Midbrain (tissue), 1 donor: Measurements from ENCODE around the gene DIAPH3.

ENCODE experiments used
- DNase-seq: peaks from one replicate; lab custom pipeline; 2025; lab: John Stamatoyannopoulos, UW

The DIAPH3 gene

GRCh38 chr13:59877933-59878332, 285.8 kb downstream of the DIAPH3 start:
- DNase-seq, result no peak

DNA sequence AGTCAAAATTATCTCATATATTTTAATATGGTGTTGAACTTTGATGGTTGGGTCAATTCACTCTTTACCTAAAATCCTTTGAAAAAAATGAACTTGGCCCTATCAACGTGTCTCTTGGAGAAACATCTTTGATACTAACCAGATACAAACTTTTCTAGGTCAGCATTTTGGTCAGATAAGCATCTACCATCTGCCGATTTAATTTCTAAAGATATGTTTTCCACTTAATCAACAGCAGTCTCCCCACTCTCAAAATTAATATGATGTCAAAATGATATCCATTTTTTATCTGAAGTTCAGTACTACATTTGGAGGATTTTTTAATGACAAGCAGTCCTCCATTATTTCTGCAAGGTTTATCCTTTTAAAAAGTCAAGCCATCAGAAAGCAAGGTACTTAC, 288.8 kb downstream of the DIAPH3 start:
- no peak for DNase-seq

DNA sequence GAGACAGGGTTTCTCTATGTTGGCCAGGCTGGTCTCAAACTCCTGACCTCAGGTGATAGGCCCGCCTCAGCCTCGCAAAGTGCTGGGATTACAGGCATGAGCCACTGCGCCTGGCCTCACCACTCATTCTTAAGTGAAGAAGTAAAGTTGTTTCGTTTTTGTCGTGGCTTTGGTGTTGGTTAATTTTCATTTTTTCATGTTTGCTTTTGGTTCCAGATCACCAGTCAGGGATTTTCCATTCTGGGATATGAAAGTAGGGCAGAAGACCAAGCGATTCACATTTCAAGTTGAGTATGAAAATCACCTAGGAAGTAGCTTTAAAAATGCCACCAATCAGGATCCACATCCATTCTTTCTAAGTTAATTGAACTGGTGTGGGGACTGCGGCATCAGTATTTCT, 289.9 kb downstream of the DIAPH3 start:
- DNase-seq, result no peak

DNA sequence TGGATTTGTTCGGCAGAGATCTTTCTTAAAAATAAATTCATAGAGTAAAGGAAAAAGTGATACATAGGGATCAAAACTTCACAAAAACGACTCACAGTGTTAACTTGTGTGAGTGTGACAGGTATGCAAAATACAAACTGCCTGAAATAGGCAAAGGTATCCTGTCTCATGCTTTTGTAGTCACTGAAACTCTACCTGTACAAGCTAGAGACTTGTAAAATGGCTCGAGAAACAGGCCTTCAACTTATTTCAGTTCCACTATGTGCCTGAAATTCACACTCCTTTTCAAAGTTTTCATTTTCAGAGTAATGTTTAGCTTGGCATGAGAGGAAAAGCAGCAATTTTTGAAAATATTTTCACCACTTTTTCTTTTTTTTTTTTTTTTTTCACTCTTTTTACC, 290.4 kb downstream of the DIAPH3 start:
- DNase-seq, result no peak

DNA sequence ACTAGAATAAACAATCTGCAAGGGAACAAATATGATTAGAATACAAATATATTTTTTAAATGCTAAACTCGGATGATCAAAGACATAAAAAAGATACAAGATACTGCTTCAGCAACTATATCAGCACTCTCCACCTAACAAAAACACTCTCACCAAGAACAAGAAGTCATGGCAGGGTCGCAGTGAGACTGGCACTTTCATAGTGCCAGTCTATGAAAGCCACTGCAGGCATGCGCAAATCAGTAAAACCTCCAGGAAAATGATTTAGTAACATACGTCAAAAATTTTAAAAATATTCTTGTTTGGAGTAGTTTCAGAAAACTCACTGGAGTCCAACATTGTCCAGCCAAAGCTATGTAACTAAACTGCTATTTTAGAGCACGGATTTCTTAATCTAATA, 295.9 kb downstream of the DIAPH3 start:
- DNase-seq, result no peak

DNA sequence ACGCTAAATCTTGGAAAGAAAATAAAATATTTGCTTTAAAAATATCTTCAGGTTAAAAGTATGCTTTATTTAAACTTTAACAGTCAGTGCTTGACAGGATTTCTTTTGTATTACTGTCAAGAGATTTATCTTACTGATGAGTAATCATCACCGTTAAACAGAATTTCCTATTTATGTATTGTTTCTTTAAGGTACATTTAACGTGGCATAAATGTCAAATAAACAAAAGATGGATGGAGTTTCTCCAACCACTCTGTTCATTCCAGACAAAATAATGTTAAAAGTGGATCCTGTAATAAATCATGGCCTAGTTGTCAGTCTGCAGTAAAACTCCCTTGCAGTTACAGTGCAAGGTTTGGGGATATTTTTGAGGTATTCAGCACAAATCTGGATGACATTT, 298.3 kb downstream of the DIAPH3 start:
- DNase-seq, result no peak

GRCh38 chr13:59863621-59864020, 300.1 kb downstream of the DIAPH3 start:
- DNase-seq, result no peak

GRCh38 chr13:59861676-59862075, 302.1 kb downstream of the DIAPH3 start:
- DNase-seq, result no peak

DNA sequence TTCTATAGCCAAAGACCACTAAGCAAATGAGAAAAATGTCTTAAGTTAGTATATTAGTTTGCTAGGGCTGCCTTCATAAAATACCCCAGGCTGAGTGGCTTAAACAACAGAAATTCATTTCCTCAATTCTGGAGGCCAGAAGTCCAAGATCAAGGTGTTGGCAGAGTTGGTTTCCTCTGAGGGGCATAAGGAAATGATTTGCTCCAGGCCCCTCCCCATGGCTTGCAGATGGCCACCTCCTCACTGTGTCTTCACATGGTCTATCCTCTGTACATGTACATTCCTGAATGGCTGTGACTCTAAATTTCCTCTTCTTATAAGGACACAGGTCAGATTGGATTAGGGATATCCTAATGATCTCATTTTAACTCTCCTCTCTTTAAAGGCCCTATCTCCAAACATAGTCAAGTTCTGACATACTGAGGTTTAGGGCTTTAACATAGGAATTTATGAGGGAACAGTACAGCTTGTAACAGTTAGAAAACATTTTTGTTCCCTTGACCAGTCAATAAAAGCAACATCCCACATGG, 307.4 kb downstream of the DIAPH3 start:
- no peak for DNase-seq

GRCh38 chr13:59846845-59847620, 316.7 kb downstream of the DIAPH3 start:
- no peak for DNase-seq

DNA sequence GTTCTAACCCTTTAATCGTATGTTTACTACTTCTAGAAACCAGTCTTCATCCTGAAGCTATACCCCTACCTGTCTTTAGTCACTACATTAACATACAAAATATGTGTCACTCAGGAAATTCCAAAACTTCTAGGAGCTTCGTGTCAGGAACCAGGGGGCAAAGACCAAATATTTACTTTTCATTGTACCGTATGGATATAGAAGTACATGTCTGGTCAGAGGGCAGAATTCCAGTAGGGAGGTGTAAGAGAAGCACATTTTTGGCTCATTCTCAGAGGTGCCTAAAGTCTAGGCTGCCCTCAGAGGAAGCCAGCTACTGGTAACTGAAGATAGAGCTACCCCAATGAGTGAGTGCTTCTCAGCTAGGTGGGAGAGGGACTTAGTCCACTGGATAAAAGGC, 320.7 kb downstream of the DIAPH3 start:
- no peak for DNase-seq

GRCh38 chr13:59842507-59842906, 321.2 kb downstream of the DIAPH3 start:
- no peak for DNase-seq

GRCh38 chr13:59839186-59839585, 324.5 kb downstream of the DIAPH3 start:
- DNase-seq, result no peak

DNA sequence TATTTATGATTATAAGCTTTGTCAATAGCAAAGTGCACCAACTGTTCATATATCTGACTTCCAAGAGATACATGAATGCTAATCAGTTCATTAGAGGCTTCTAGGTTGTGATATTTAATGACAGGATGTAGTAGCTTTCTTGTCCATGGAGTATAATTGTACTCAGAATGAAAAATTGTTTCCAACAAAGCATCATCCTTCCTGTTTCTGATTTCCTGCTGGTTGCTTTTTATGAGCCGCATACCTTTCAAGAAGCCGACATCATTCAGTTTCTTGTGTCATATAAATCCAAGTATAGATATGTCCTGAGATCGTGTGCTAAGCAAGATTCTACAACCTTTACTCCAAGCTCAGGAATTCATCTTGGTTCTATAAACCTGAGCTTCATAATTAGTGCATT, 326.6 kb downstream of the DIAPH3 start:
- no peak for DNase-seq

DNA sequence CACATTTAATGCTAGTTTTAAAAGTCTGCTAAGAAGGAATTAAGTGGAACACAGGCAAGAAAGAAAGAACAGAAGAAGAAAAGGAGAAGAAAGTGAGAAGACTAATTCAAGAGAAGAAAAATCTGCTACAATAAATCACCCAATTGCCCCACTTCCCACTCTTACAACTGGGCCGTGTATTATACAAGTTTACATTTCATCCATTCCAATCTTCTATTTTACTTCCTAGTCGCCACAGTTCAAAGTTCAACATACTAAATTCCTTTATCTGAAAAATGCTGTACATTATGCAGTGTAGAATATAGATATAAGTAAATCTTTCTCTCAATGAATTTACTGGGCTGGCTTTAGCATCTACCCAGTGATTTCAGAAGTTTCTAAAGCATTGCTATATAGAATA, 328.2 kb downstream of the DIAPH3 start:
- no peak for DNase-seq

DNA sequence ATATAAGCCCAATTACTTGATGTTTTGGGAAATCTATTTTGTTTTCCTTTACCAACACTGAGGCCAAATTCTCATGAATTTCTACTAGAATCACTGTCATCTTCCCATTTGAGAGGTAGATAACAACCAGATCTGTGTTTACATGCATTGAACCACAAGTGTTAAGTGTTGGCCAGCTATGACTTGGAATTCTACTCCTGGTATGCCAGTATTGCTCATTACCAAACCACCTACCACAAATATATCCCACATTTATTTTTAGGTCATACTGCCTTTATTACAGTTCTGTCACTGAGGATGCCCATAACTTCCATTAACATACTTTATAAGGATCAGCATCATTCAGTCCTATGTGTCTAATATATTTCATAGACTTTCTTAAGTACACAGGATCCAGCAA, 328.9 kb downstream of the DIAPH3 start:
- no peak for DNase-seq

DNA sequence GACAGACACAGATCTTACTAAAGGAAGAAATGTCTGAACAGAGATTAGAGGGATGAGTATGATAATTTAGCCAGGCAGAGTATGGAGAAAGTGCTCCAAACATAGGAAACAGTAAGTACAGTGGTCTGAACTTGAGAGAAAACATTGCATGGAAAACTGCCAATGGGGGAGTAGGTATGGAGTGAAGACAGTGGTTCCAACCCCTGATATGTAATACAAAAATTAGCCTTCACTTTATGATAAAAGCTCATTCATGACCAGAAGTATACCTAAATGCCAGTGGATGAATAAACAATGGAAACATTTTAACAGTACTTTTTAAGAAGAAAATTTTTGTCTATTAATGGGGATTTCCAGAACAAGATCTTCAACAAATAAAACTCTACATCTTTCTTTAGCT, 334.0 kb downstream of the DIAPH3 start:
- DNase-seq, result no peak

- no peak for DNase-seq
These were observed 340.2 kb downstream of the DIAPH3 start for GRCh38 chr13:59823486-59823885.

DNA sequence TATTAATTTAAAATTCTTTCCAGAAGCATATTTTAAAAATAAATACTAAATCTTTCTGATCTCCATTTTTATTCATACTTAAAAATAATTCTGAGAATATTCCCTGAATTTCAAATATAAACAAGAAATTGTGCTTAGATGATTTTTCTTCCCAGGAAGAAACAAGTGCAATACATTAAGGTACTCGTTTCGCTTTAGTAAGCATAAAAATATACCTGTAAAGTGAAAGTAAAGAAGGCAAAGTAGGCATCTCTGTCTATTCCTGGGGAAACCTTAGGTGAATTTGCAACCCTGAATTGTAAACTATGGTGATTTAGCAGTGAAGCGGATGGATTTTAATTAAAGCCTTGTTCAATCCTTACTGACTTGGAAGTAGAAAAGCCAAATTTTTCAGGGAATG, 354.2 kb downstream of the DIAPH3 start:
- no peak for DNase-seq

DNA sequence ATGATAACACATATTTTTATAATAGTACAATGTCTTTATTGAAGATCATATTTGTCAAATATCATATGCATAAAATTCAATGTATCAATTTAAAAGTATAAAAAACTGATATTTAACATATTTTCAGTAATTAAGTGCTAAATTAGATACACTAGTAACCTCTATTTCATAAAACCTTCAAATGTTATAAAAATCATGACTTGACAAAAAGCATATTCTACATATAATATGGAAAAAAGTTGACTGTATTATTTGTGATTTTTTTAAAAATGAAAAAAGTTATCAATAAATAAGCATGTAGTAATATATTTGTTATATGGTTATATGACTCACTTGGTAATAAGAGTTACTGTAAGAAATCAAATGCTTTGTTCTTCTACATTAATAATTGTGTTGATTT, 356.9 kb downstream of the DIAPH3 start:
- DNase-seq, result no peak

DNA sequence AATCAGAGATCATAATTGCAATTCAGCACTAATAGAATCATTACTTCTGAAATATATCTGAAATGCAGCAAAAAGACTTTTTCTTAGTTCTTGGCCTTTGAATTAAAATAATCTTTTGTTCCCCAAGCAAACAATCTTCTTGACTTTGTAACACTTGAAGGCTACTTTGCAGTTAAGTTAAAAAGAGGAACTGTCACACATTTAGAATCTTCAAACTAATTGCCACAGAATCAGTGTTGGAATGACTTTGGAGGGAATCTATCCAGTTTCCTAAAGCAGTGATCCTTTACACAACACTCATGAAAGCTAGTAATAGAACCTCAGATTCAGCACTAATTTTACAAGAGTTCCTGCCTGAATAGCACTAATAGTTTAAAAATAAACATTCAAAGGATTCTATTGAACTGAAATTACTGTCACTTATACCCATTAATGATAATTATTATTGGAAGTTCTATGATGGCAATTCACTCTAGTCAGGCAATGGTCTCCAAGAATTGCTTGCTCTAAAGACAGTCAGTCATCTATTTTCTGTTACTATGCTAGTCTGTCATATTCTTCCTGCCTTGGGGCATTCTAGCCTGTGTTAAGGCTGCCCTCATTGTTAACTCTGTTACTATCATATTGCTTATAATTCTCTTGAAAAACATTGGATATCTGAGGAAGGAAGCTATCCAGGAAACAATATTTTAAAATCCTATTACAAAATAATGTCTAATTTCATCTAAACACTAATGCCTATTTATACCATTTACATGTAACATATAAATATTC, 362.4 kb downstream of the DIAPH3 start:
- no peak for DNase-seq

GRCh38 chr13:59793107-59793506, 370.6 kb downstream of the DIAPH3 start:
- no peak for DNase-seq

DNA sequence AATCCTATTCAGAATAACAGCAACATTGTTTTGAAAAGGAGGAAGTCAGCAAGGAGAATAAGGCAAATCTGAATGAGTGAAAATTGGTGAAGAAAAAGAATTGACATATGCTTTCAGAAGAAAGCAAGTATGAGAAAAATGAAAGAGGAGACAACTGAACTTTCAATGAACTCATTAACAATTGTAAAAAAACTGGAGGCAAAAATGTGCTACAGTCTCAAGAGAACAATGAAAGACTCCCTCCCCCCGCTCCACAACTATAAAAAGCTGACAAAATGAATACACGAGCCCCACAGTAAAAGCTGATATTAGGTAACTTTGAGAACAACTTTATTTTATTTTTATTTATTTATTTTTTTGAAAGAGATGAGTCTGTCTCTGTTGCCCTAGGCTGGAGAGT, 373.1 kb downstream of the DIAPH3 start:
- no peak for DNase-seq
